Measurements from ENCODE around the gene CLPTM1L.

Gene CLPTM1L

GRCh38 chr5:1358726-1359025 lies 13.8 kb upstream of the CLPTM1L start:
- TF ChIP-seq ZBTB21 (tag by site-specific recombination; IDR thresholded peaks at IDR 0.05) (no peak), ZFP37 (tag by site-specific recombination; IDR thresholded peaks at IDR 0.05) (no peak), ZNF169 (tag by site-specific recombination; IDR thresholded peaks at IDR 0.05) (no peak), ZNF843 (tag by site-specific recombination; IDR thresholded peaks at IDR 0.05) (no peak), ZNF10 (tag by site-specific recombination; IDR thresholded peaks at IDR 0.05) (no peak), ZNF37A (tag by site-specific recombination; IDR thresholded peaks at IDR 0.05) (no peak), ZNF596 (tag by site-specific recombination; IDR thresholded peaks at IDR 0.05) (no peak), ZNF155 (tag by site-specific recombination; IDR thresholded peaks at IDR 0.05) (no peak), ZNF350 (tag by site-specific recombination; IDR thresholded peaks at IDR 0.05) (no peak), ZNF221 (tag by site-specific recombination; IDR thresholded peaks at IDR 0.05; ENCODE audit: borderline replicate concordance) (no peak), ZFHX2 (tag by site-specific recombination; conservative IDR thresholded peaks at IDR 0.05) (no peak), ZNF239 (tag by site-specific recombination; IDR thresholded peaks at IDR 0.05) (no peak), ZNF280C (tag by site-specific recombination; IDR thresholded peaks at IDR 0.05) (no peak)
- TF ChIP-seq, protein P1, sequence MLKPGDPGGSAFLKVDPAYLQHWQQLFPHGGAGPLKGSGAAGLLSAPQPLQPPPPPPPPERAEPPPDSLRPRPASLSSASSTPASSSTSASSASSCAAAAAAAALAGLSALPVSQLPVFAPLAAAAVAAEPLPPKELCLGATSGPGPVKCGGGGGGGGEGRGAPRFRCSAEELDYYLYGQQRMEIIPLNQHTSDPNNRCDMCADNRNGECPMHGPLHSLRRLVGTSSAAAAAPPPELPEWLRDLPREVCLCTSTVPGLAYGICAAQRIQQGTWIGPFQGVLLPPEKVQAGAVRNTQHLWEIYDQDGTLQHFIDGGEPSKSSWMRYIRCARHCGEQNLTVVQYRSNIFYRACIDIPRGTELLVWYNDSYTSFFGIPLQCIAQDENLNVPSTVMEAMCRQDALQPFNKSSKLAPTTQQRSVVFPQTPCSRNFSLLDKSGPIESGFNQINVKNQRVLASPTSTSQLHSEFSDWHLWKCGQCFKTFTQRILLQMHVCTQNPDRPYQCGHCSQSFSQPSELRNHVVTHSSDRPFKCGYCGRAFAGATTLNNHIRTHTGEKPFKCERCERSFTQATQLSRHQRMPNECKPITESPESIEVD (tag by site-specific recombination; IDR thresholded peaks at IDR 0.05): no peak
- TF ChIP-seq, protein P2, sequence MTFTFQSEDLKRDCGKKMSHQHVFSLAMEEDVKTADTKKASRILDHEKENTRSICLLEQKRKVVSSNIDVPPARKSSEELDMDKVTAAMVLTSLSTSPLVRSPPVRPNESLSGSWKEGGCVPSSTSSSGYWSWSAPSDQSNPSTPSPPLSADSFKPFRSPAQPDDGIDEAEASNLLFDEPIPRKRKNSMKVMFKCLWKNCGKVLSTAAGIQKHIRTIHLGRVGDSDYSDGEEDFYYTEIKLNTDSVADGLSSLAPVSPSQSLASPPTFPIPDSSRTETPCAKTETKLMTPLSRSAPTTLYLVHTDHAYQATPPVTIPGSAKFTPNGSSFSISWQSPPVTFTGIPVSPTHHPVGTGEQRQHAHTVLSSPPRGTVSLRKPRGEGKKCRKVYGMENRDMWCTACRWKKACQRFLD (tag by site-specific recombination; IDR thresholded peaks at IDR 0.05): no peak
- CTCF ChIA-PET: interaction anchor here (0.8 to 2.6 kb wide), 2 partner anchors 9 to 22 kb away, joined by 4 to 15 read pairs; no protein-coding TSS in a partner anchor
- Histone ChIP-seq H3K36me3 (ENCODE audit: control insufficient read depth in 2 of 2, insufficient read depth in 1 of 2, low read length in 2 of 2) (no peaks in the 10 kb centered on the region), H3K4me3 (ENCODE audit: low read depth, low read length) (no peak overlapping the region), H3K9me3 (ENCODE audit: control insufficient read depth, insufficient read depth, low read depth, low read length) (no peaks in the 10 kb centered on the region), H3K4me1 (ENCODE audit: control insufficient read depth, insufficient read depth, low read length) (no peaks in the 10 kb centered on the region), H3K27ac (ENCODE audit: extremely low read depth, low read depth, low read length) (no peak overlapping the region)
- POLR2A ChIA-PET: no interaction called here

DNA sequence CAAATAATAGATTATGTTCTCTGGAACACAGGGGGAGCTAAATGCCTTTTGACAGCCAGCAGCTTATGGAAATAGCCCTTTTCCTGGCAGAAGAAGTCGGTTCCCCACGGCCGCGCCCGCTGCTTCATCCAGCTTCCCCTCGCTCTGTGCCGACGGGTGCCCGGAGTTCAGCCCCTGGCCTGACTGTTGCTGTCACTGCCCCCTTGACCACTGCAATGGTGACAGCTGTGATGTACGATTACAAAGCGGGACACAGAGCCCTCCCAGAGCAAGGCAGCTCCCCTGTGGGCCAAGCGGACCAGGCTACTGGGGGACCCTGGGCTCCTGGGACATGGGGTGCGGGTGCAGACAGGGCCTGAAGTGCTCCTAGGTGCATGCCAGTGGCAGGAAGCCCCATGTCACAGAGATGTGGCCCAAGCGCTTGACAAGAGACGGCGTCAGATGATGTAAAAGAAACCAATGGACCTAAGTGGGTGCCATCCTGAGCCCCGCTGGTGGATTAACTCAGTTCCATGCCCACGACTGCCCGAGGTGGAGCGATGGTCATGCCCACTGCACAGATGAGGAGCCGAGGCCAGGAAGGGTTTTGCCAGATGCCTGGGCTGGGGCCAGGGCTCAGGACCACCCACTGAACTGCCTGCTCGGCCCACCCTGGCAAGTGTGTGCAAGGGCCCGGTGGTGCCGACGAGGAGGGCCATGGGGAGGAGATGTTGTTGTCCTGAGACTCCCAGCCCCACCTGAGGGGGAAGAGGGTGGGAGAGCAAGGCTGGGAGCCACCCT lies 13.2 kb upstream of the CLPTM1L start:
- ChIA-PET CTCF (interaction anchor here (1.7 kb wide), 1 partner anchor 22 kb away, joined by 4 read pairs; no protein-coding TSS in a partner anchor), POLR2A (no interaction called here)
- Histone ChIP-seq H3K4me3 (ENCODE audit: low read depth, low read length) (no peak overlapping the region), H3K36me3 (ENCODE audit: control insufficient read depth in 2 of 2, insufficient read depth in 1 of 2, low read length in 2 of 2) (no peaks in the 10 kb centered on the region), H3K9me3 (ENCODE audit: control insufficient read depth, insufficient read depth, low read depth, low read length) (no peaks in the 10 kb centered on the region), H3K27ac (ENCODE audit: extremely low read depth, low read depth, low read length) (no peak overlapping the region), H3K4me1 (ENCODE audit: control insufficient read depth, insufficient read depth, low read length) (no peaks in the 10 kb centered on the region)
- TF ChIP-seq ZXDB (tag by site-specific recombination; IDR thresholded peaks at IDR 0.05): no peak

Measured in HEK293 (cell line).